D721Med (cell line): ENCODE measurements around the gene ZNF396.
A peak's percentile ranks its signal among the peaks of the same experiment; 100 is the strongest.

Experiments
- DNase-seq: peaks from one replicate; pipeline ENCODE4 v3.0.0; 2011; ENCODE audit warnings: low spot score; ENCODE audit not compliant: insufficient read length
- FAIRE-seq: peaks from 2 replicates; lab custom pipeline; 2011; peaks lifted over from hg19 to GRCh38; lab: Jason Lieb, UNC
- TF ChIP-seq, protein P1 (sequence below): IDR thresholded peaks from 2 replicates; pipeline ENCODE4 v1.5.1; 2012; ENCODE audit warnings: mild to moderate bottlenecking, control low read depth; ENCODE audit not compliant: insufficient read depth; ENCODE audit errors: missing control alignments

Gene ZNF396

DNA sequence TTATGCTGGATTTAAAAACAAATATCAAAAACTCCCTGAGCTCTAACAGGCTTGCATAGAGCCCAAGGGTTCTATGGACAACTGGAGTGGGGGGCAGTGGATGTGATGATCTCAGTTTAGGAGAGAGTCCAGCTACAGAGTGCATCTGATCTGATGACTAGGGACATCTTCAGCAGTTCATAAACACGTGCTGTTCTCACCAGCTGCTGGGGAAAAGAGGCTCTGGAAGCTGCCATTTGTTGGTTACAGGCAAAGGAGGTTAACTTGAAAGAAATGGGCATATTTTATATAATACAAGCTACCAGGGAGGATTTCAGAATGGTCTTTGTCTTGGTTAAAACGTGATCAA lies 36.0 kb upstream of the ZNF396 start:
- FAIRE-seq (no peak), DNase-seq (no peak)
- TF ChIP-seq, protein P1, sequence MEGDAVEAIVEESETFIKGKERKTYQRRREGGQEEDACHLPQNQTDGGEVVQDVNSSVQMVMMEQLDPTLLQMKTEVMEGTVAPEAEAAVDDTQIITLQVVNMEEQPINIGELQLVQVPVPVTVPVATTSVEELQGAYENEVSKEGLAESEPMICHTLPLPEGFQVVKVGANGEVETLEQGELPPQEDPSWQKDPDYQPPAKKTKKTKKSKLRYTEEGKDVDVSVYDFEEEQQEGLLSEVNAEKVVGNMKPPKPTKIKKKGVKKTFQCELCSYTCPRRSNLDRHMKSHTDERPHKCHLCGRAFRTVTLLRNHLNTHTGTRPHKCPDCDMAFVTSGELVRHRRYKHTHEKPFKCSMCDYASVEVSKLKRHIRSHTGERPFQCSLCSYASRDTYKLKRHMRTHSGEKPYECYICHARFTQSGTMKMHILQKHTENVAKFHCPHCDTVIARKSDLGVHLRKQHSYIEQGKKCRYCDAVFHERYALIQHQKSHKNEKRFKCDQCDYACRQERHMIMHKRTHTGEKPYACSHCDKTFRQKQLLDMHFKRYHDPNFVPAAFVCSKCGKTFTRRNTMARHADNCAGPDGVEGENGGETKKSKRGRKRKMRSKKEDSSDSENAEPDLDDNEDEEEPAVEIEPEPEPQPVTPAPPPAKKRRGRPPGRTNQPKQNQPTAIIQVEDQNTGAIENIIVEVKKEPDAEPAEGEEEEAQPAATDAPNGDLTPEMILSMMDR: no peak

GRCh38 chr18:35411625-35412351 lies 34.7 kb upstream of the ZNF396 start:
- TF ChIP-seq, protein P1: no peak
- no peak for FAIRE-seq

GRCh38 chr18:35410561-35410960 lies 33.4 kb upstream of the ZNF396 start:
- DNase-seq: no peak
- TF ChIP-seq, protein P1: no peak
- no peak for FAIRE-seq

More at GRCh38 chr18:35411625-35412351, 34.7 kb upstream of the ZNF396 start:
- no peak for DNase-seq

DNA sequence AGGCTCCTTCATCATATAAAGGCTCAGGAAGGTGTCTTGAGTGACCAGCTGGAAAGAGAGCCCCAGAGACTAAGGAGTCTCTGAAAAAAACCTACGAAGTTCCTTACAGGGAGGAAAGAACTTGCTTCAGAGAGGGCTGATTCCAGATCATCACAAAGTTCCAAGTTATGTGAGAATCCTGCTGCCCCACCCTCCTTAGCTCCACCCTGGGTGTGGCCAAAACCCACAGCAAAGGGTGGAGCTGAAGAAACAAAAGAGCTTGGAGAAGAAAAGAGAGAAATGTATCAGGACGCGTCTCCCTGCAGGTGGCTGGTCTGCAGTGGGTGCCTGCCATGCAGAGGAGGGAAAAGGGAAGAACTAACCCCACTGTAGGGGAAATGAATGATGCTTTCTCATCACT lies 32.8 kb upstream of the ZNF396 start:
- no peak for DNase-seq
- no peak for FAIRE-seq

GRCh38 chr18:35408843-35409261 lies 31.7 kb upstream of the ZNF396 start:
- TF ChIP-seq, protein P1: no peak
- no peak for FAIRE-seq
- DNase-seq: no peak

More for the DNA sequence above, 32.8 kb upstream of the ZNF396 start:
- TF ChIP-seq, protein P1: no peak

DNA sequence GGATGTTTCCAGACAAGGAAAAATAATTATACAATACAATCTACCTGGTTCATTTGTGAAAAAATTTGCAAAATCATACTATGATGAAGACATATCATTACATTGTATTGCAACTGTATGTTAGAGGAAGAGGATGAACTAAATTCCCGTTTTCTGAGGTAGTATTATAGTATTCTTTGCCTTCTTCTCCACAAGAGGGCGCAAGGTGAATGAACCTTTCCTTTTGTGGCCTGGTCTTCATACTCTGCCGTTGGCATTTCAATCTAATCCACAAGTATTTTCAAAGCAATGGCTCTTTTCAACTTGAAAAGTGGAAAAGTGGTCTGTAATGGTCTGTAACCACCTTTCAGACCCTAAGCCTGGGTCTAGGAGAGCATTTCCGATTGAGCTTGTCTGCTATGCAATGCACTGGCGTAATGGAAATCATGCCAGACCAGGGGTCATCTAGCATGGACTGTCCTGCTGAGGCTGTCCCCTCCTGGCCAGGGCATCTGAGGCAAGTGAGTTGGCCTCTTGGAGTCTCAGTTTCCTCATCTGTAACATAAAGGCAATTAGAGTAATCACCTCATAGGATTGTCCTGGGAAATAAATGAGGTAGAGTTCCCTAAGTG lies 30.8 kb upstream of the ZNF396 start:
- FAIRE-seq (peak; percentile 98), DNase-seq (peak; percentile 45)
- TF ChIP-seq, protein P1: peak; percentile 79

GRCh38 chr18:35406666-35407065 lies 29.5 kb upstream of the ZNF396 start:
- FAIRE-seq (no peak), DNase-seq (no peak)
- TF ChIP-seq, protein P1: no peak
